GM23248 (cell line): ENCODE results near the gene ZNF277.

Experiments
- EZH2 ChIP-seq: fragments of 200-600 bp; sonication (generic); IDR thresholded peaks from 2 replicates; pipeline ENCODE4 v1.6.1; 2018; ENCODE audit warnings: antibody characterized with exemption, mild to moderate bottlenecking; ENCODE audit not compliant: insufficient read depth, poor library complexity, severe bottlenecking
- EZH2phosphoT487 ChIP-seq: fragments of 200-600 bp; sonication (generic); IDR thresholded peaks from 2 replicates; pipeline ENCODE4 v1.6.1; 2018; ENCODE audit warnings: antibody characterized with exemption, moderate library complexity, mild to moderate bottlenecking, low read depth; ENCODE audit not compliant: insufficient read depth

DNA sequence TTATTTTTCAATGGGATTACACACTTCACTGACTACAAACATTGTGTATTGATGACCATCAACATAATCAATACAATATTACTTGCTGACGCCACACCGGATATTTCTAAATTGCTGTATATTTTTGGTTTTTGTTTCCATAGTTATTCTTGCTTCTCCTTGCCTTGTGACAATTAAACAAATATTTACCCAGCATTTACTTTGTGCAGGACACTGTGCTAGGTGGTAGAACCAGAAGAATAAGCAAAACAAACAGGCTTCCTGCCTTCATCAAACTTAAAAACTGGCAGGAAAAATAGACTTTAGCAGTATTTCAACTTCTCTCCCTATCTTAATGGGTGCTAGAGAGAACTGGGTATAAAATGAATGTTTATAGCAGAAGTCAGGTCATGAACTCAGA is 50.6 kb downstream of the ZNF277 start:
- no peak for TF ChIP-seq EZH2
- TF ChIP-seq EZH2phosphoT487, result no peak
